Measurements from ENCODE around the gene HTR7.

DNA sequence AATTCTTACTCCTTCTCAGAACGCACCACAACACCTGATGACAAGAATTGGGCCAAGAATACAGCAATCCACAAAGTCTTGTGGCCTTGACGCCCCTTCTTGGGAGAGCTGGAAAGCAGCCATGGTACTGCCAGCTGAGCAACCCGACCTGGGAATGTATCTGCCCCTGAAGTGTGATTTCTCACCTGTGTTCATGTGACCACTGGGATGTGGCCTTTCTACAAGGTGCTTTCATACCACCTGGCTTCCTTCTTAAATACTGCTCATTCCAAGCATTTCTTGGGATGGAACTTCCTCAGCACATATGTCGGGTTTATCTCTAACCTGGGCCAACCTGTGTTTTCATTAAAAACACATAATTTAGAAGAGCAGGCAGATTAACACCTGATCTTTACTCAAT lies 72.1 kb downstream of the HTR7 start:
- TF ChIP-seq, protein P1, sequence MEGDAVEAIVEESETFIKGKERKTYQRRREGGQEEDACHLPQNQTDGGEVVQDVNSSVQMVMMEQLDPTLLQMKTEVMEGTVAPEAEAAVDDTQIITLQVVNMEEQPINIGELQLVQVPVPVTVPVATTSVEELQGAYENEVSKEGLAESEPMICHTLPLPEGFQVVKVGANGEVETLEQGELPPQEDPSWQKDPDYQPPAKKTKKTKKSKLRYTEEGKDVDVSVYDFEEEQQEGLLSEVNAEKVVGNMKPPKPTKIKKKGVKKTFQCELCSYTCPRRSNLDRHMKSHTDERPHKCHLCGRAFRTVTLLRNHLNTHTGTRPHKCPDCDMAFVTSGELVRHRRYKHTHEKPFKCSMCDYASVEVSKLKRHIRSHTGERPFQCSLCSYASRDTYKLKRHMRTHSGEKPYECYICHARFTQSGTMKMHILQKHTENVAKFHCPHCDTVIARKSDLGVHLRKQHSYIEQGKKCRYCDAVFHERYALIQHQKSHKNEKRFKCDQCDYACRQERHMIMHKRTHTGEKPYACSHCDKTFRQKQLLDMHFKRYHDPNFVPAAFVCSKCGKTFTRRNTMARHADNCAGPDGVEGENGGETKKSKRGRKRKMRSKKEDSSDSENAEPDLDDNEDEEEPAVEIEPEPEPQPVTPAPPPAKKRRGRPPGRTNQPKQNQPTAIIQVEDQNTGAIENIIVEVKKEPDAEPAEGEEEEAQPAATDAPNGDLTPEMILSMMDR (IDR thresholded peaks at IDR 0.05): no peak
- TF ChIP-seq POLR2A (IDR thresholded peaks at IDR 0.05): no peak

All from body of pancreas (tissue), 4 donors.